GM12878 (cell line): ENCODE results near the gene WWOX. TPM values are rescaled to one million over a fixed set of nuclear protein-coding genes. Genes with fewer than 3 reads are reported as not detected.

ENCODE experiments used
- ATAC-seq: fragments of 200-7000 bp; cut with Tn5 transposase; 3 replicates; pipeline ENCODE4 v1.9.1; 2020; ENCODE audit warnings: mild to moderate bottlenecking, moderate library complexity
- BruUV-seq: library from RNA; stranded (reverse); fragments of 400-500 nt; replicated peaks from 2 replicates; lab custom pipeline; 2021; lab: Mats Ljungman, UMichigan
- CTCF ChIA-PET: fragments of 300-600 bp; sonication (Branson Sonifier 250); formaldehyde crosslinking; extraction: SDS; loops from one replicate; lab custom pipeline; 2021; ENCODE audit warnings: inconsistent platforms; lab: Yijun Ruan, JAX
- POLR2A ChIA-PET: fragments of 350-600 bp; formaldehyde crosslinking; extraction: SDS; loops from one replicate; lab custom pipeline; 2021; ENCODE audit warnings: inconsistent platforms; lab: Charles Lee
- RAD21 ChIA-PET: fragments of 300-600 bp; sonication (Branson Sonifier 250); formaldehyde crosslinking; loops from one replicate; lab custom pipeline; 2023; ENCODE audit warnings: antibody characterized with exemption; ENCODE audit not compliant: unreplicated experiment; lab: Charles Lee
- SMC1A ChIA-PET: fragments of 300-600 bp; sonication (Branson Sonifier 250); formaldehyde crosslinking; loops from one replicate; lab custom pipeline; 2023; ENCODE audit not compliant: unreplicated experiment, uncharacterized antibody; lab: Charles Lee
- DNase-seq: peaks from one replicate; pipeline ENCODE4 v3.0.0-alpha.2; 2011; ENCODE audit warnings: low read depth, low spot score
- FAIRE-seq: peaks from 3 replicates; lab custom pipeline; 2011; peaks lifted over from hg19 to GRCh38; lab: Jason Lieb, UNC
- H2AFZ ChIP-seq: 2 replicates; pipeline ENCODE4 v1.6.0; 2011; ENCODE audit warnings: low read depth, low read length, control low read depth; ENCODE audit not compliant: control insufficient read depth
- H3K27ac ChIP-seq: 2 replicates; pipeline ENCODE4 v1.5.1; 2011; ENCODE audit warnings: control low read depth; ENCODE audit not compliant: control insufficient read depth, insufficient read depth
- H3K27me3 ChIP-seq, 2 experiments: replicated peaks in 1 of 2; 2 replicates each; pipeline versions ENCODE4 v1.6.0 to v1.6.1; 2011; ENCODE audit warnings: low read length in 1 of 2; ENCODE audit not compliant: control insufficient read depth in 2 of 2, insufficient read depth in 2 of 2
- H3K36me3 ChIP-seq, 2 experiments: 2 replicates each; pipeline ENCODE4 v1.5.1; 2011; ENCODE audit warnings: low read length in 1 of 2; ENCODE audit not compliant: control insufficient read depth in 2 of 2, insufficient read depth in 2 of 2
- H3K4me1 ChIP-seq: 2 replicates; pipeline ENCODE4 v1.6.1; 2011; ENCODE audit warnings: mild to moderate bottlenecking, low read length, moderate library complexity, mixed read lengths; ENCODE audit not compliant: control insufficient read depth, insufficient read depth
- H3K4me2 ChIP-seq: 2 replicates; pipeline ENCODE4 v1.6.0; 2011; ENCODE audit warnings: control low read depth; ENCODE audit not compliant: control insufficient read depth, insufficient read depth
- H3K4me3 ChIP-seq: fragments of 200-600 bp; sonication (generic); 2 replicates; pipeline ENCODE4 v1.5.1; 2016
- H3K79me2 ChIP-seq: 2 replicates; pipeline ENCODE4 v1.6.0; 2011; ENCODE audit warnings: low read length; ENCODE audit not compliant: control insufficient read depth, insufficient read depth
- H3K9ac ChIP-seq: 2 replicates; pipeline ENCODE4 v1.8.0; 2011; ENCODE audit warnings: low read length, control low read depth, mixed read lengths; ENCODE audit not compliant: control insufficient read depth, insufficient read depth
- H3K9me3 ChIP-seq: replicated peaks from 3 replicates; pipeline ENCODE4 v1.5.1; 2011; ENCODE audit warnings: mild to moderate bottlenecking, low read length; ENCODE audit not compliant: control insufficient read depth, insufficient read depth
- H4K20me1 ChIP-seq: 2 replicates; pipeline ENCODE4 v1.6.0; 2011; ENCODE audit not compliant: control insufficient read depth, insufficient read depth
- POLR2A ChIP-seq: IDR thresholded peaks from 2 replicates; pipeline ENCODE4 v1.6.1; 2011; ENCODE audit warnings: low read depth, mild to moderate bottlenecking, low read length
- RAD21 ChIP-seq: IDR thresholded peaks from 2 replicates; pipeline ENCODE4 v1.6.1; 2011; ENCODE audit warnings: mild to moderate bottlenecking, low read depth, low read length, moderate library complexity; ENCODE audit not compliant: insufficient read depth
- WGBS: methylation state at CpG from one replicate; pipeline ENCODE4 v1.1.6; 2016; ENCODE audit warnings: low lambda C conversion rate; ENCODE audit not compliant: insufficient replicate concordance, insufficient coverage; ENCODE audit errors: missing lambda C conversion rate; 5-methylcytosine and 5-hydroxymethylcytosine counted together
- in situ Hi-C: fragments of 300-500 bp; cut with MboI; formaldehyde crosslinking; loops from 9 replicates; pipeline ENCODE4 v1.14.3; 2018; ENCODE audit warnings: mixed read lengths
- intact Hi-C: fragments of 100-400 bp; cut with micrococcal nuclease; formaldehyde crosslinking; loops from one replicate; pipeline ENCODE4 v1.14.2; 2022; ENCODE audit not compliant: unreplicated experiment
- polyA plus RNA-seq, 11 experiments: library from polyadenylated mRNA; depleted of rRNA in 4 of 11; unstranded in 6 of 11; stranded (reverse) in 5 of 11; fragments of >200 nt; fragmentation: Nextera tagmentation in 4 of 11; fragmentation: Illumina TruSeq in 1 of 11; extraction: Ambion mirVana in 4 of 11; extraction: Trizol in 1 of 11; gene quantifications; 1 replicate in 1 of 11; 2 replicates in 10 of 11; pipeline versions ENCODE4 v1.2.1 to v1.2.3, GENCODE V29; 2011 to 2016; ENCODE audit warnings: inconsistent platforms in 2 of 11, missing spikeins in 2 of 11, low read depth in 1 of 11
- total RNA-seq, 4 experiments: library from RNA; depleted of rRNA in 3 of 4; stranded (reverse); fragments of >200 nt in 3 of 4; fragmentation: Illumina TruSeq in 1 of 4; extraction: Trizol in 1 of 4; gene quantifications; 2 replicates each; pipeline versions ENCODE4 v1.2.1 to v1.2.3, GENCODE V29; 2013 to 2021
- TF ChIP-seq, protein P1 (sequence below): fragments of 150-350 bp; IDR thresholded peaks from 2 replicates; pipeline ENCODE4 v1.6.1; 2016; ENCODE audit warnings: low read depth, low read length
- TF ChIP-seq, protein P2 (sequence below): fragments of 450-650 bp; IDR thresholded peaks from 2 replicates; pipeline ENCODE4 v1.6.1; 2017; ENCODE audit warnings: mild to moderate bottlenecking, low read depth, inconsistent platforms; ENCODE audit not compliant: poor library complexity, severe bottlenecking

Gene WWOX
- total and polyA plus RNA-seq, 10 of the 15 experiments (the other 5 are each of a cell fraction or from before 2014, with no cell fraction given), result 2.8 to 24.4 (median 17.8) TPM

DNA sequence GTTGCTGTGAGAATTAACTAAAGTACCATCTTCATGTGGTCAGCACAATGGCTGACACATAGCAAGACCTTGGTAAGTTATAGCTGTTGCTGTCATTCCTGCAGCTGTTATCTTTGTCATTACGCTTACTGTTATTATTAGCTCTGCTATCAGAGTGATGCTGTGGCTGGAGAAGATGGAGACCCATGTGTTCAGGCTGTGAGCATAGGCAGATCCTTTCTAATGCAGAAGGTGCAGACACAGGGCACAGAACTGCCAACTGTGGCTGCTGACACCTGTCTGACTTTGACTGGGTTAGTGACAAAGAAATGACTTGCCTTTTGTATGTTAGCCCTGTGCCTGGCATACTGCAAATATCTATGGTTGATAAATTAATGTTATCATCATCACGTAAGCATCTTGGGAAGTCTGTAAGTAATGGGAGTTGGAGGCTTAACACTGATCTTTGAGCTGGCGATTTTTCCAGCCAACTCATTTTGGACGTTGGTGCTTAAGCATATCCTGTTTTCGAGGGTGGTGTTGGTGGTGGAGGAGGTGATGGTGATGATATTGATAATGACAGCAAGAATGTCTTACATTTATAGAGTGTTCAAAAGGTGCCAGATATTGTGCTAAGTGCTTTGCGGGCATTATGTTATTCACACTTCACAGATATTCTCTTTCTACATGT is 695.3 kb downstream of the WWOX start:
- no peak for ATAC-seq
- H3K4me1 ChIP-seq, result no peaks in the 10 kb centered on the region
- no TSS peak for BruUV-seq
- 40% methylated on average over 6 of the region's 6 CpGs for WGBS
- H3K36me3 ChIP-seq, result no peaks in the 10 kb centered on the region
- no peaks in the 10 kb centered on the region for H3K27me3 ChIP-seq
- POLR2A ChIA-PET, result no interaction called here
- in situ Hi-C loops (no loop called here), intact Hi-C loops (no loop called here)
- CTCF ChIA-PET, result no interaction called here
- TF ChIP-seq RAD21, result no peak
- no peak for TF ChIP-seq POLR2A
- TF ChIP-seq, protein P1, sequence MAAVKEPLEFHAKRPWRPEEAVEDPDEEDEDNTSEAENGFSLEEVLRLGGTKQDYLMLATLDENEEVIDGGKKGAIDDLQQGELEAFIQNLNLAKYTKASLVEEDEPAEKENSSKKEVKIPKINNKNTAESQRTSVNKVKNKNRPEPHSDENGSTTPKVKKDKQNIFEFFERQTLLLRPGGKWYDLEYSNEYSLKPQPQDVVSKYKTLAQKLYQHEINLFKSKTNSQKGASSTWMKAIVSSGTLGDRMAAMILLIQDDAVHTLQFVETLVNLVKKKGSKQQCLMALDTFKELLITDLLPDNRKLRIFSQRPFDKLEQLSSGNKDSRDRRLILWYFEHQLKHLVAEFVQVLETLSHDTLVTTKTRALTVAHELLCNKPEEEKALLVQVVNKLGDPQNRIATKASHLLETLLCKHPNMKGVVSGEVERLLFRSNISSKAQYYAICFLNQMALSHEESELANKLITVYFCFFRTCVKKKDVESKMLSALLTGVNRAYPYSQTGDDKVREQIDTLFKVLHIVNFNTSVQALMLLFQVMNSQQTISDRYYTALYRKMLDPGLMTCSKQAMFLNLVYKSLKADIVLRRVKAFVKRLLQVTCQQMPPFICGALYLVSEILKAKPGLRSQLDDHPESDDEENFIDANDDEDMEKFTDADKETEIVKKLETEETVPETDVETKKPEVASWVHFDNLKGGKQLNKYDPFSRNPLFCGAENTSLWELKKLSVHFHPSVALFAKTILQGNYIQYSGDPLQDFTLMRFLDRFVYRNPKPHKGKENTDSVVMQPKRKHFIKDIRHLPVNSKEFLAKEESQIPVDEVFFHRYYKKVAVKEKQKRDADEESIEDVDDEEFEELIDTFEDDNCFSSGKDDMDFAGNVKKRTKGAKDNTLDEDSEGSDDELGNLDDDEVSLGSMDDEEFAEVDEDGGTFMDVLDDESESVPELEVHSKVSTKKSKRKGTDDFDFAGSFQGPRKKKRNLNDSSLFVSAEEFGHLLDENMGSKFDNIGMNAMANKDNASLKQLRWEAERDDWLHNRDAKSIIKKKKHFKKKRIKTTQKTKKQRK, result no peak
- no peaks in the 10 kb centered on the region for H3K9me3 ChIP-seq
- H3K9ac ChIP-seq, result no peak overlapping the region
- H3K4me2 ChIP-seq, result no peak overlapping the region
- no peak for DNase-seq
- H3K4me3 ChIP-seq, result no peak overlapping the region
- no peaks in the 10 kb centered on the region for H3K79me2 ChIP-seq
- no peak overlapping the region for H3K27ac ChIP-seq
- no peaks in the 10 kb centered on the region for H4K20me1 ChIP-seq
- no peak overlapping the region for H2AFZ ChIP-seq
- RAD21 ChIA-PET, result no interaction called here
- SMC1A ChIA-PET, result no interaction called here
- FAIRE-seq, result no peak

DNA sequence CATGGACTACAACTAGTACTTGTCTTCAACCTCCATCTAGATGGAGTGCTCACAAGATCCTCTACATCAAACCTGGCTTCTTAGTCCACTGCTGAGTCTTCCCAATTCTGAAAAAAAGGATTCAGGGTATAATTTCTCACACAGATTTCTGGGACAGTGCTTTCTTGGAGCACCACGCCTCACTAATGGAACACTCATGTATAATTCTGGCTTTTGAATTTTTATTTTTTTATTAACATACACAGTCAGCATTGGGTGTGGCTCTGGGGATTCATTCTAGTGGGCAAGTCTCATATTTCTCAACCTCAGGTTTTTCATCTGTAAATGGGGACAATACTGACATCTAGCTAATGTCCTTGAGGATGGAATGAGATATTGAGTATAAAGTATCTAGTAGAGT is 696.0 kb downstream of the WWOX start:
- FAIRE-seq, result no peak
- no peak overlapping the region for H3K27ac ChIP-seq
- no peaks in the 10 kb centered on the region for H3K4me1 ChIP-seq
- no peak for DNase-seq
- no peak overlapping the region for H3K9ac ChIP-seq
- CTCF ChIA-PET, result no interaction called here
- H2AFZ ChIP-seq, result no peak overlapping the region
- ATAC-seq, result no peak
- POLR2A ChIA-PET, result no interaction called here
- no peak overlapping the region for H3K4me3 ChIP-seq
- no peak overlapping the region for H3K4me2 ChIP-seq
- SMC1A ChIA-PET, result no interaction called here
- no peaks in the 10 kb centered on the region for H3K27me3 ChIP-seq
- intact Hi-C loops, result no loop called here
- in situ Hi-C loops, result no loop called here
- no peaks in the 10 kb centered on the region for H3K36me3 ChIP-seq
- TF ChIP-seq, protein P2, sequence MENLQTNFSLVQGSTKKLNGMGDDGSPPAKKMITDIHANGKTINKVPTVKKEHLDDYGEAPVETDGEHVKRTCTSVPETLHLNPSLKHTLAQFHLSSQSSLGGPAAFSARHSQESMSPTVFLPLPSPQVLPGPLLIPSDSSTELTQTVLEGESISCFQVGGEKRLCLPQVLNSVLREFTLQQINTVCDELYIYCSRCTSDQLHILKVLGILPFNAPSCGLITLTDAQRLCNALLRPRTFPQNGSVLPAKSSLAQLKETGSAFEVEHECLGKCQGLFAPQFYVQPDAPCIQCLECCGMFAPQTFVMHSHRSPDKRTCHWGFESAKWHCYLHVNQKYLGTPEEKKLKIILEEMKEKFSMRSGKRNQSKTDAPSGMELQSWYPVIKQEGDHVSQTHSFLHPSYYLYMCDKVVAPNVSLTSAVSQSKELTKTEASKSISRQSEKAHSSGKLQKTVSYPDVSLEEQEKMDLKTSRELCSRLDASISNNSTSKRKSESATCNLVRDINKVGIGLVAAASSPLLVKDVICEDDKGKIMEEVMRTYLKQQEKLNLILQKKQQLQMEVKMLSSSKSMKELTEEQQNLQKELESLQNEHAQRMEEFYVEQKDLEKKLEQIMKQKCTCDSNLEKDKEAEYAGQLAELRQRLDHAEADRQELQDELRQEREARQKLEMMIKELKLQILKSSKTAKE, result no peak
- H3K9me3 ChIP-seq, result no peaks in the 10 kb centered on the region
- no TSS peak for BruUV-seq
- H3K79me2 ChIP-seq, result no peaks in the 10 kb centered on the region
- no peaks in the 10 kb centered on the region for H4K20me1 ChIP-seq
- 0% methylated on average over 1 of the region's 1 CpG for WGBS
- RAD21 ChIA-PET, result no interaction called here
